GM23338 (cell line): ENCODE data around the gene FAM110C. TPM values are rescaled to one million over a fixed set of nuclear protein-coding genes. Genes with fewer than 3 reads are reported as not detected.
A peak's percentile ranks its signal among the peaks of the same experiment; 100 is the strongest.

Experiments
- ATAC-seq: fragments of 200-7000 bp; cut with Tn5 transposase; 3 replicates; pipeline ENCODE4 v1.9.1; 2020
- DNase-seq: peaks from one replicate; pipeline ENCODE4 v3.0.0-alpha.2; 2015; ENCODE audit warnings: low spot score
- H2AFZ ChIP-seq: fragments of 200-600 bp; sonication (generic); 2 replicates; pipeline ENCODE4 v1.8.0; 2016; ENCODE audit warnings: antibody characterized with exemption, mild to moderate bottlenecking, moderate library complexity
- H3F3A ChIP-seq: fragments of 200-600 bp; sonication (generic); replicated peaks from 2 replicates; pipeline ENCODE4 v1.8.0; 2017; ENCODE audit warnings: antibody characterized with exemption, mixed run types, low read depth
- H3K27ac ChIP-seq: fragments of 200-600 bp; sonication (generic); 2 replicates; pipeline ENCODE4 v1.6.1; 2016; ENCODE audit warnings: low read depth
- H3K27me3 ChIP-seq: fragments of 200-600 bp; sonication (generic); 2 replicates; pipeline ENCODE4 v1.8.0; 2016; ENCODE audit warnings: mild to moderate bottlenecking, mixed run types, moderate library complexity; ENCODE audit not compliant: insufficient read depth
- H3K36me3 ChIP-seq: fragments of 200-600 bp; sonication (generic); 2 replicates; pipeline ENCODE4 v1.8.0; 2016; ENCODE audit warnings: mild to moderate bottlenecking; ENCODE audit not compliant: insufficient read depth
- H3K4me1 ChIP-seq: fragments of 200-600 bp; sonication (generic); 2 replicates; pipeline ENCODE4 v1.8.0; 2016; ENCODE audit warnings: mild to moderate bottlenecking, moderate library complexity; ENCODE audit not compliant: insufficient read depth
- H3K4me2 ChIP-seq: fragments of 200-600 bp; sonication (generic); 2 replicates; pipeline ENCODE4 v1.7.1; 2017; ENCODE audit warnings: mixed run types
- H3K4me3 ChIP-seq: fragments of 200-600 bp; sonication (generic); 2 replicates; pipeline ENCODE4 v1.6.1; 2016; ENCODE audit warnings: mixed run types
- H3K79me2 ChIP-seq: fragments of 200-600 bp; sonication (generic); replicated peaks from 2 replicates; pipeline ENCODE4 v1.8.0; 2017; ENCODE audit warnings: mild to moderate bottlenecking; ENCODE audit not compliant: insufficient read depth
- H3K9me2 ChIP-seq: fragments of 200-600 bp; sonication (generic); 2 replicates; pipeline ENCODE4 v1.8.0; 2017; ENCODE audit not compliant: insufficient read depth
- H4K20me1 ChIP-seq: fragments of 200-600 bp; sonication (generic); replicated peaks from 2 replicates; pipeline ENCODE4 v1.8.0; 2017; ENCODE audit warnings: mild to moderate bottlenecking; ENCODE audit not compliant: insufficient read depth
- H3K27ac Mint-ChIP-seq: 2 replicates; pipeline ENCODE4 v1.8.0; 2020; ENCODE audit warnings: inconsistent platforms, mild to moderate bottlenecking, moderate library complexity, mixed read lengths
- H3K27me3 Mint-ChIP-seq: 3 replicates; pipeline ENCODE4 v1.8.0; 2022; ENCODE audit warnings: low read depth, mild to moderate bottlenecking, moderate library complexity, mixed read lengths, inconsistent platforms; ENCODE audit not compliant: insufficient read depth, poor library complexity
- H3K36me3 Mint-ChIP-seq: 3 replicates; pipeline ENCODE4 v1.8.0; 2021; ENCODE audit warnings: low read depth, mild to moderate bottlenecking, inconsistent platforms, moderate library complexity, mixed read lengths
- H3K4me1 Mint-ChIP-seq: 3 replicates; pipeline ENCODE4 v1.8.0; 2020; ENCODE audit warnings: mild to moderate bottlenecking, inconsistent platforms, mixed read lengths
- H3K4me3 Mint-ChIP-seq: 3 replicates; pipeline ENCODE4 v1.8.0; 2021; ENCODE audit warnings: moderate library complexity, mild to moderate bottlenecking, inconsistent platforms, mixed read lengths
- H3K9me3 Mint-ChIP-seq: 3 replicates; pipeline ENCODE4 v1.8.0; 2020; ENCODE audit warnings: moderate library complexity, mild to moderate bottlenecking, inconsistent platforms, mixed read lengths
- CREB1 ChIP-seq: fragments of 250-450 bp; sonication (Bioruptor Pico); IDR thresholded peaks from 2 replicates; pipeline ENCODE4 v1.5.0; 2020; ENCODE audit warnings: low read depth, mild to moderate bottlenecking, moderate library complexity
- EZH2 ChIP-seq: fragments of 200-600 bp; sonication (generic); IDR thresholded peaks from one replicate; pipeline ENCODE4 v1.8.0; 2017; ENCODE audit warnings: antibody characterized with exemption, mild to moderate bottlenecking, low read depth; ENCODE audit not compliant: unreplicated experiment
- EZH2phosphoT487 ChIP-seq: fragments of 200-600 bp; sonication (generic); IDR thresholded peaks from one replicate; pipeline ENCODE4 v1.8.1; 2018; ENCODE audit warnings: antibody characterized with exemption; ENCODE audit not compliant: unreplicated experiment
- JUNB ChIP-seq: IDR thresholded peaks from one replicate; pipeline ENCODE4 v1.6.1; 2016; ENCODE audit warnings: antibody characterized with exemption; ENCODE audit not compliant: unreplicated experiment
- NANOG ChIP-seq: IDR thresholded peaks from 2 replicates; pipeline ENCODE4 v1.6.1; 2016; ENCODE audit warnings: antibody characterized with exemption, borderline replicate concordance
- POLR2AphosphoS5 ChIP-seq: IDR thresholded peaks from 2 replicates; pipeline ENCODE4 v1.6.1; 2016; ENCODE audit warnings: antibody characterized with exemption, low read depth
- STAT1 ChIP-seq: IDR thresholded peaks from one replicate; pipeline ENCODE4 v1.6.1; 2016; ENCODE audit warnings: antibody characterized with exemption; ENCODE audit not compliant: unreplicated experiment
- ZNF114 ChIP-seq: fragments of 250-450 bp; sonication (Bioruptor Pico); IDR thresholded peaks from 2 replicates; pipeline ENCODE4 v1.5.0; 2020; ENCODE audit warnings: mild to moderate bottlenecking, moderate library complexity
- ZNF331 ChIP-seq: fragments of 250-450 bp; sonication (Bioruptor Pico); IDR thresholded peaks from 2 replicates; pipeline ENCODE4 v1.5.0; 2020; ENCODE audit warnings: low read depth, mild to moderate bottlenecking, moderate library complexity
- polyA plus RNA-seq: library from polyadenylated mRNA; unstranded; fragments of >200 nt; fragmentation: Nextera tagmentation; extraction: Ambion mirVana; gene quantifications from 2 replicates; pipeline ENCODE4 v1.2.1, GENCODE V29; 2016
- total RNA-seq: library from RNA; depleted of rRNA; stranded (reverse); fragments of >200 nt; shearing (Covaris generic); gene quantifications from 2 replicates; pipeline ENCODE4 v1.2.3, GENCODE V29; 2014
- TF ChIP-seq, protein P1 (sequence below): IDR thresholded peaks from 2 replicates; pipeline ENCODE4 v1.6.1; 2016; ENCODE audit warnings: antibody characterized with exemption
- TF ChIP-seq, protein P2 (sequence below): IDR thresholded peaks from one replicate; pipeline ENCODE4 v1.6.1; 2018; ENCODE audit warnings: antibody characterized with exemption; ENCODE audit not compliant: unreplicated experiment
- TF ChIP-seq, protein P3 (sequence below), 2 experiments: fragments of 200-600 bp in 1 of 2; sonication (generic) in 1 of 2; conservative IDR thresholded peaks; 2 replicates each; pipeline versions ENCODE4 v1.5.1 to v1.6.1; 2016 to 2017; ENCODE audit warnings: antibody characterized with exemption in 2 of 2, low read depth in 2 of 2, mild to moderate bottlenecking in 2 of 2, moderate library complexity in 1 of 2
- TF ChIP-seq, protein P4 (sequence below): fragments of 250-450 bp; sonication (Bioruptor Pico); IDR thresholded peaks from 2 replicates; pipeline ENCODE4 v1.5.0; 2020; ENCODE audit warnings: mild to moderate bottlenecking, moderate library complexity

FAM110C gene
- total and polyA plus RNA-seq, 2 experiments from 2014 or later: 7.9 to 20.9 TPM

DNA sequence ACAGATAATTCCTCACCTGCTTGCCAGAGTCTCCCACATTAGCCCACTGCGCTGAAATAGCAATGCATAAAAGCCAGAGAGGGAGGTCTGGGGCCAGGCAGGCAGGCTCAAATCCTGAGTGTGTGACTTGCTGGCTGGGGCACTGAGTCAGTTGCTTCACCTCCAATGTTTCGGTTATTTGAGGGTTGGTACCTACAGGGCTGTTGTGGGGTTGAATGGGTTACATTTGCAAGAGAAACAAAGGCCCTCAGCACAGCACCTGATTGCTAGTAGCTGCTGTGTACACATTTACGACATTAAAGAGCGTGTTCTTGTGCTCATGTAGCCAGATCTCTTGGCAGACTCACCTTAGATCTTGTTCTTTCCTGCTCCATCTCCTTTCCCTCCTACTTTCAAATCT is 34.1 kb upstream of the FAM110C start:
- Histone ChIP-seq H2AFZ (peak overlapping the region; percentile 48; the same call in 1 of the 2 replicates), H3K4me1 (peaks cover 26% of the 10 kb centered on the region), H3F3A (no peaks in the 10 kb centered on the region), H3K27me3 (no peaks in the 10 kb centered on the region), H3K27ac (no peak overlapping the region), H4K20me1 (no peaks in the 10 kb centered on the region), H3K9me2 (peaks cover 10% of the 10 kb centered on the region; the same call in 1 of the 2 replicates), H3K36me3 (no peaks in the 10 kb centered on the region), H3K79me2 (no peaks in the 10 kb centered on the region), H3K4me3 (no peak overlapping the region), H3K4me2 (peak overlapping the region; percentile 44)
- DNase-seq (peak; percentile 49), ATAC-seq (peak; percentile 95)
- TF ChIP-seq, protein P1, sequence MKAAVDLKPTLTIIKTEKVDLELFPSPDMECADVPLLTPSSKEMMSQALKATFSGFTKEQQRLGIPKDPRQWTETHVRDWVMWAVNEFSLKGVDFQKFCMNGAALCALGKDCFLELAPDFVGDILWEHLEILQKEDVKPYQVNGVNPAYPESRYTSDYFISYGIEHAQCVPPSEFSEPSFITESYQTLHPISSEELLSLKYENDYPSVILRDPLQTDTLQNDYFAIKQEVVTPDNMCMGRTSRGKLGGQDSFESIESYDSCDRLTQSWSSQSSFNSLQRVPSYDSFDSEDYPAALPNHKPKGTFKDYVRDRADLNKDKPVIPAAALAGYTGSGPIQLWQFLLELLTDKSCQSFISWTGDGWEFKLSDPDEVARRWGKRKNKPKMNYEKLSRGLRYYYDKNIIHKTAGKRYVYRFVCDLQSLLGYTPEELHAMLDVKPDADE: no peak
- TF ChIP-seq, protein P2, sequence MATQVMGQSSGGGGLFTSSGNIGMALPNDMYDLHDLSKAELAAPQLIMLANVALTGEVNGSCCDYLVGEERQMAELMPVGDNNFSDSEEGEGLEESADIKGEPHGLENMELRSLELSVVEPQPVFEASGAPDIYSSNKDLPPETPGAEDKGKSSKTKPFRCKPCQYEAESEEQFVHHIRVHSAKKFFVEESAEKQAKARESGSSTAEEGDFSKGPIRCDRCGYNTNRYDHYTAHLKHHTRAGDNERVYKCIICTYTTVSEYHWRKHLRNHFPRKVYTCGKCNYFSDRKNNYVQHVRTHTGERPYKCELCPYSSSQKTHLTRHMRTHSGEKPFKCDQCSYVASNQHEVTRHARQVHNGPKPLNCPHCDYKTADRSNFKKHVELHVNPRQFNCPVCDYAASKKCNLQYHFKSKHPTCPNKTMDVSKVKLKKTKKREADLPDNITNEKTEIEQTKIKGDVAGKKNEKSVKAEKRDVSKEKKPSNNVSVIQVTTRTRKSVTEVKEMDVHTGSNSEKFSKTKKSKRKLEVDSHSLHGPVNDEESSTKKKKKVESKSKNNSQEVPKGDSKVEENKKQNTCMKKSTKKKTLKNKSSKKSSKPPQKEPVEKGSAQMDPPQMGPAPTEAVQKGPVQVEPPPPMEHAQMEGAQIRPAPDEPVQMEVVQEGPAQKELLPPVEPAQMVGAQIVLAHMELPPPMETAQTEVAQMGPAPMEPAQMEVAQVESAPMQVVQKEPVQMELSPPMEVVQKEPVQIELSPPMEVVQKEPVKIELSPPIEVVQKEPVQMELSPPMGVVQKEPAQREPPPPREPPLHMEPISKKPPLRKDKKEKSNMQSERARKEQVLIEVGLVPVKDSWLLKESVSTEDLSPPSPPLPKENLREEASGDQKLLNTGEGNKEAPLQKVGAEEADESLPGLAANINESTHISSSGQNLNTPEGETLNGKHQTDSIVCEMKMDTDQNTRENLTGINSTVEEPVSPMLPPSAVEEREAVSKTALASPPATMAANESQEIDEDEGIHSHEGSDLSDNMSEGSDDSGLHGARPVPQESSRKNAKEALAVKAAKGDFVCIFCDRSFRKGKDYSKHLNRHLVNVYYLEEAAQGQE: no peak
- TF ChIP-seq CREB1 (no peak), NANOG (no peak), EZH2 (no peak), ZNF331 (CRISPR knock-in tag) (no peak), JUNB (no peak), STAT1 (no peak), EZH2phosphoT487 (no peak), ZNF114 (CRISPR knock-in tag) (no peak), POLR2AphosphoS5 (no peak)
- TF ChIP-seq, protein P3, sequence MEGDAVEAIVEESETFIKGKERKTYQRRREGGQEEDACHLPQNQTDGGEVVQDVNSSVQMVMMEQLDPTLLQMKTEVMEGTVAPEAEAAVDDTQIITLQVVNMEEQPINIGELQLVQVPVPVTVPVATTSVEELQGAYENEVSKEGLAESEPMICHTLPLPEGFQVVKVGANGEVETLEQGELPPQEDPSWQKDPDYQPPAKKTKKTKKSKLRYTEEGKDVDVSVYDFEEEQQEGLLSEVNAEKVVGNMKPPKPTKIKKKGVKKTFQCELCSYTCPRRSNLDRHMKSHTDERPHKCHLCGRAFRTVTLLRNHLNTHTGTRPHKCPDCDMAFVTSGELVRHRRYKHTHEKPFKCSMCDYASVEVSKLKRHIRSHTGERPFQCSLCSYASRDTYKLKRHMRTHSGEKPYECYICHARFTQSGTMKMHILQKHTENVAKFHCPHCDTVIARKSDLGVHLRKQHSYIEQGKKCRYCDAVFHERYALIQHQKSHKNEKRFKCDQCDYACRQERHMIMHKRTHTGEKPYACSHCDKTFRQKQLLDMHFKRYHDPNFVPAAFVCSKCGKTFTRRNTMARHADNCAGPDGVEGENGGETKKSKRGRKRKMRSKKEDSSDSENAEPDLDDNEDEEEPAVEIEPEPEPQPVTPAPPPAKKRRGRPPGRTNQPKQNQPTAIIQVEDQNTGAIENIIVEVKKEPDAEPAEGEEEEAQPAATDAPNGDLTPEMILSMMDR (conservative IDR thresholded peaks at IDR 0.05; ENCODE audit: low read depth in 2 of 2): no peak
- TF ChIP-seq, protein P4, sequence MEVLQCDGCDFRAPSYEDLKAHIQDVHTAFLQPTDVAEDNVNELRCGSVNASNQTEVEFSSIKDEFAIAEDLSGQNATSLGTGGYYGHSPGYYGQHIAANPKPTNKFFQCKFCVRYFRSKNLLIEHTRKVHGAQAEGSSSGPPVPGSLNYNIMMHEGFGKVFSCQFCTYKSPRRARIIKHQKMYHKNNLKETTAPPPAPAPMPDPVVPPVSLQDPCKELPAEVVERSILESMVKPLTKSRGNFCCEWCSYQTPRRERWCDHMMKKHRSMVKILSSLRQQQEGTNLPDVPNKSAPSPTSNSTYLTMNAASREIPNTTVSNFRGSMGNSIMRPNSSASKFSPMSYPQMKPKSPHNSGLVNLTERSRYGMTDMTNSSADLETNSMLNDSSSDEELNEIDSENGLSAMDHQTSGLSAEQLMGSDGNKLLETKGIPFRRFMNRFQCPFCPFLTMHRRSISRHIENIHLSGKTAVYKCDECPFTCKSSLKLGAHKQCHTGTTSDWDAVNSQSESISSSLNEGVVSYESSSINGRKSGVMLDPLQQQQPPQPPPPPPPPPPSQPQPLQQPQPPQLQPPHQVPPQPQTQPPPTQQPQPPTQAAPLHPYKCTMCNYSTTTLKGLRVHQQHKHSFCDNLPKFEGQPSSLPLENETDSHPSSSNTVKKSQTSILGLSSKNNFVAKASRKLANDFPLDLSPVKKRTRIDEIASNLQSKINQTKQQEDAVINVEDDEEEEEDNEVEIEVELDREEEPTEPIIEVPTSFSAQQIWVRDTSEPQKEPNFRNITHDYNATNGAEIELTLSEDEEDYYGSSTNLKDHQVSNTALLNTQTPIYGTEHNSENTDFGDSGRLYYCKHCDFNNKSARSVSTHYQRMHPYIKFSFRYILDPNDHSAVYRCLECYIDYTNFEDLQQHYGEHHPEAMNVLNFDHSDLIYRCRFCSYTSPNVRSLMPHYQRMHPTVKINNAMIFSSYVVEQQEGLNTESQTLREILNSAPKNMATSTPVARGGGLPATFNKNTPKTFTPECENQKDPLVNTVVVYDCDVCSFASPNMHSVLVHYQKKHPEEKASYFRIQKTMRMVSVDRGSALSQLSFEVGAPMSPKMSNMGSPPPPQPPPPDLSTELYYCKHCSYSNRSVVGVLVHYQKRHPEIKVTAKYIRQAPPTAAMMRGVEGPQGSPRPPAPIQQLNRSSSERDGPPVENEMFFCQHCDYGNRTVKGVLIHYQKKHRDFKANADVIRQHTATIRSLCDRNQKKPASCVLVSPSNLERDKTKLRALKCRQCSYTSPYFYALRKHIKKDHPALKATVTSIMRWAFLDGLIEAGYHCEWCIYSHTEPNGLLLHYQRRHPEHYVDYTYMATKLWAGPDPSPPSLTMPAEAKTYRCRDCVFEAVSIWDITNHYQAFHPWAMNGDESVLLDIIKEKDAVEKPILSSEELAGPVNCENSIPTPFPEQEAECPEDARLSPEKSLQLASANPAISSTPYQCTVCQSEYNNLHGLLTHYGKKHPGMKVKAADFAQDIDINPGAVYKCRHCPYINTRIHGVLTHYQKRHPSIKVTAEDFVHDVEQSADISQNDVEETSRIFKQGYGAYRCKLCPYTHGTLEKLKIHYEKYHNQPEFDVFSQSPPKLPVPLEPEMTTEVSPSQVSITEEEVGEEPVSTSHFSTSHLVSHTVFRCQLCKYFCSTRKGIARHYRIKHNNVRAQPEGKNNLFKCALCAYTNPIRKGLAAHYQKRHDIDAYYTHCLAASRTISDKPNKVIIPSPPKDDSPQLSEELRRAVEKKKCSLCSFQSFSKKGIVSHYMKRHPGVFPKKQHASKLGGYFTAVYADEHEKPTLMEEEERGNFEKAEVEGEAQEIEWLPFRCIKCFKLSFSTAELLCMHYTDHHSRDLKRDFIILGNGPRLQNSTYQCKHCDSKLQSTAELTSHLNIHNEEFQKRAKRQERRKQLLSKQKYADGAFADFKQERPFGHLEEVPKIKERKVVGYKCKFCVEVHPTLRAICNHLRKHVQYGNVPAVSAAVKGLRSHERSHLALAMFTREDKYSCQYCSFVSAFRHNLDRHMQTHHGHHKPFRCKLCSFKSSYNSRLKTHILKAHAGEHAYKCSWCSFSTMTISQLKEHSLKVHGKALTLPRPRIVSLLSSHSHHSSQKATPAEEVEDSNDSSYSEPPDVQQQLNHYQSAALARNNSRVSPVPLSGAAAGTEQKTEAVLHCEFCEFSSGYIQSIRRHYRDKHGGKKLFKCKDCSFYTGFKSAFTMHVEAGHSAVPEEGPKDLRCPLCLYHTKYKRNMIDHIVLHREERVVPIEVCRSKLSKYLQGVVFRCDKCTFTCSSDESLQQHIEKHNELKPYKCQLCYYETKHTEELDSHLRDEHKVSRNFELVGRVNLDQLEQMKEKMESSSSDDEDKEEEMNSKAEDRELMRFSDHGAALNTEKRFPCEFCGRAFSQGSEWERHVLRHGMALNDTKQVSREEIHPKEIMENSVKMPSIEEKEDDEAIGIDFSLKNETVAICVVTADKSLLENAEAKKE (CRISPR knock-in tag): no peak
- Mint-ChIP-seq H3K27ac (0 out of 2 replicates have a peak overlapping the region, but pooled peaks have one; percentile 64), H3K4me1 (peaks cover 34% of the 10 kb centered on the region), H3K9me3 (peaks cover 6% of the 10 kb centered on the region; the same call in 2 of the 3 replicates), H3K4me3 (no peak overlapping the region; the same call in 2 of the 3 replicates), H3K36me3 (no peaks in the 10 kb centered on the region; the same call in 2 of the 3 replicates), H3K27me3 (no peaks in the 10 kb centered on the region)
